ENCODE results near the gene NCBP2L.

GRCh38 chrX:107766470-107767150, 10.9 kb upstream of the NCBP2L start:
- TF ChIP-seq CTCF (IDR thresholded peaks at IDR 0.05; ENCODE audit: poor library complexity) (no peak), EZH2 (IDR thresholded peaks at IDR 0.05; ENCODE audit: borderline replicate concordance) (no peak)

All from hepatocyte (in vitro differentiated cells).